Measurements from ENCODE around the gene DLG2.

DLG2 gene

DNA sequence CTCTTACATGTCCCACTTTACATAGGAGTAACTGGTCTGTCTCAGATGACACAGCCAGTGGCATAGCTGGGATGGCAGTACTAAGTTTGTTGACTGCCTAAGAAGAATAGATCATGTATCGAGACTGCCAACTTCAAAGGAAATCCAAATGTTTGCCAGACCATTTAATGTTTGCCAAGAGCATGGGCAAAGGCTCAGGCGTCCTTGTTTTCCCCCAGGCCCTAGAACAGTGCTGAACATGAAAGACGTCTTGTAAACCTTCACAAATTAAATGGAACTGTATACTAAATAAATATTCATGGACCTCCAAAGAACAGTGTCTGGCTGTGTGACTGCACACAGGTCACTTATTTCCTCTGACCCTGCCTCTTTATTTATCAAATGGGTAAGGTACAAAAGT, 2106.3 kb downstream of the DLG2 start:
- TF ChIP-seq, protein P1, sequence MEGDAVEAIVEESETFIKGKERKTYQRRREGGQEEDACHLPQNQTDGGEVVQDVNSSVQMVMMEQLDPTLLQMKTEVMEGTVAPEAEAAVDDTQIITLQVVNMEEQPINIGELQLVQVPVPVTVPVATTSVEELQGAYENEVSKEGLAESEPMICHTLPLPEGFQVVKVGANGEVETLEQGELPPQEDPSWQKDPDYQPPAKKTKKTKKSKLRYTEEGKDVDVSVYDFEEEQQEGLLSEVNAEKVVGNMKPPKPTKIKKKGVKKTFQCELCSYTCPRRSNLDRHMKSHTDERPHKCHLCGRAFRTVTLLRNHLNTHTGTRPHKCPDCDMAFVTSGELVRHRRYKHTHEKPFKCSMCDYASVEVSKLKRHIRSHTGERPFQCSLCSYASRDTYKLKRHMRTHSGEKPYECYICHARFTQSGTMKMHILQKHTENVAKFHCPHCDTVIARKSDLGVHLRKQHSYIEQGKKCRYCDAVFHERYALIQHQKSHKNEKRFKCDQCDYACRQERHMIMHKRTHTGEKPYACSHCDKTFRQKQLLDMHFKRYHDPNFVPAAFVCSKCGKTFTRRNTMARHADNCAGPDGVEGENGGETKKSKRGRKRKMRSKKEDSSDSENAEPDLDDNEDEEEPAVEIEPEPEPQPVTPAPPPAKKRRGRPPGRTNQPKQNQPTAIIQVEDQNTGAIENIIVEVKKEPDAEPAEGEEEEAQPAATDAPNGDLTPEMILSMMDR (IDR thresholded peaks at IDR 0.05): no peak

DNA sequence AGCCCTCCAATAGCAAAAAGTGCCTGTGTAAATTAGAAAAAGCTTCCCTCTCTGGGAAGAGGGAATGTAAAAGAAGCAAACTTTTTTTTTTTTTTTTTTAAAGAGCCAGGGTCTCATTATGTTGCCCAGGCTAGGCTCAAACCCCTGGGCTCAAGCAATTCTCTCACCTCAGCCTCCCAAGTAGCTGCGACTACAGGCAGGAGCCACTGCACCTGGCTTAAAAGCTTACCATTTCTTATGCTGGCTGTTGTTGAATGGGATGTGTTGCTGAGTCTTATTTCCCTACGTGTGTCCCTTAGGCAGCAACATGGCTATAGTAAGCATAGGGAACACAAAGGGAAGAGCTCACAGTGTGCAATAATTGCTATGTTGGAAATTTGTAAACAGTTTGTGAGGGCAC, 2115.5 kb downstream of the DLG2 start:
- TF ChIP-seq, protein P1 (IDR thresholded peaks at IDR 0.05): no peak

DNA sequence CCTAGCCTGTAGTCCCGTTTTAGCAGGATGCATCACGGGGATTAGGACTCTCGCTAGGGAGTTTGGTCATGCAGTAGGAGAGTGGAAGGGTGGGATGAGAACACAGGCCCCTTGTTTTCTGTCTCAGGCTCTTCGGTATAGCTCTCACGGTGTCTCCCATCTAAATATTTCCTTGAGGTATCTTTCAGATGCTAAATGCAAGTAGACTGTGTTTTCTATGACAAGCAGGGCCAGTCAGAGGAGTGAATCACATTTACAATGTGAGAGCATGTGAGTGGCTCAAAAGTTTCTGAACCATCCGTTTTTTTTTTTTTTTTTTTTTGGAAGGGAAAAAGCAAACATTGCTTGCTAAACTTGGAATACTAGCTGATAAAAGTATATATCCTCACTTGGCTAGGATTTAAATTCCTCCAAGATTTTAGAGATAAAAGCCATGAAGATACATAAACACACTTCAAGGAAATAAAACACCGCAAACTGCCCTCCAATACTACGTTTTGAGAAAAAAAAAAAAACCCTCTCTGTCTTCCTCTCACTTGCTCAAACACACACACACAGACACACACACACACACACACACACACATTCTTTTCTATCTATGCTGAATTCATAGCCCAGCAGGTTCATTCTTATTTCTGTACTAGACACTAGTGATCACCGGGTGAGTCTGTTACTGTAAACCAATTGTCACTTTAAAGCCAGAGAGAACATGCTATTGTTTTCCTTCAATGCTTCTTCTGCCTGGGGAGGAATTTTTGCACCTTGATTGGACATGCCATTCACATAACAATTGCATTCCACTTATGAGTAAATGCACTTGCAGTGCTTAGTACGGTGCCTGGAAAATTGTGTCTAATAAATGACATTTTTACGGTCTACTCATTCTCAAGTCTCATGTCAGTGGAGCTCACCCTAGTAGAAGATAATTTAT, 2116.3 kb downstream of the DLG2 start:
- TF ChIP-seq, protein P1 (IDR thresholded peaks at IDR 0.05): no peak

DNA sequence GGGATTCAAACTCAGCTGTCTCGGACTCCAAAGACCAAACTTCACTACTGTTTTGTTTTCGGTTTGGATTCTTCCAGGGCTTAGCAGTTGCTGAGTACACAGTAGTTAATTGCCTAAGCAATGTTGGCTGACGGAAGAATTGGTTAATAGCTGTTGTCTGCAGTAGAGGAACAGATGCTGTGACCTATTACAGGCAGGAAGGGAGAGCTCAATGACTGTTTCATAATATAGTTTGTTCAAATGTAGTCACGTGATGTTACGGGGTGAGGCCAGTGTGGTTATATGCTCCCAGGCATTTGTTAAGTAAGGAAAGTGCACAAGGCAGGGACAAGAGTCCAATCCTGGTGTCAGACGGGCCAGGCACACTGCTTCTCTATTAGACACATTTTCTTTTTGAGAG, 2118.3 kb downstream of the DLG2 start:
- TF ChIP-seq, protein P1 (IDR thresholded peaks at IDR 0.05): no peak

DNA sequence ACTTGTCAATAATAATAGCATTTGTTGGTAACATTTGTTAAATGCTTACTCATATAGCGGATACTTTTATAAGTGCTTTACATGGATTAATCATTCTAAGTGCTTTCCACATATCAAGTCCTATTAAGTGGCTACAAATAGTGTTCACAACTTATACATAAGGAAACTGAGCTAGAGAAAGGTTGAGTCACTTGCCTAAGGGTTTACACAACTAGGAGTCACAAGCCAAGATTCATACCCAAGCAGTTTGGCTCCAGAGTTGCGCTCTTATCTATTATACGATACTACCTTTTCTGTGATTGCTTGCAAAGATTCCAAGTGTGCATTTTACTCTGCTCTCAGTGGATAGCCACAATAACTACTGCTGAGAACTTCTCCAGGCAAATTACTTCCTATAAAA, 2125.1 kb downstream of the DLG2 start:
- TF ChIP-seq, protein P1 (IDR thresholded peaks at IDR 0.05): no peak

DNA sequence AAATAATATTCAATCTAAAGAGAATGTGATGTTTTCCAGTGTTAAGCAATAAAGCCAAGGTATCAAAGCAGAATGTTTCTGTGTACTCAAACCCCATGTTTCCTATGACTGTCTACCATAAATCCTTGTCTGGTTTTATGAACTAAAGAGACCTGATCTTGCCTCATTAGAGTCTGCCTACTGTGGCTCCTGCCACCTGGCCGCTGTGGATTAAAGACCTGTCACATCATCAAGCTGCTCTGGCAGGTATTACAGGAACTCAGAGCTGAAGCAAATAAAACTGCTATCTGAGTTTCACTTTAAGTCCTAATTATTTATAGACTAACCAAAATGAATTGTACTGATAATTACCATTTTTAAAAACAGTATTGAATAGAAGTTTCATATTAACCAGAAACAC, 2133.2 kb downstream of the DLG2 start:
- TF ChIP-seq, protein P1 (IDR thresholded peaks at IDR 0.05): no peak

DNA sequence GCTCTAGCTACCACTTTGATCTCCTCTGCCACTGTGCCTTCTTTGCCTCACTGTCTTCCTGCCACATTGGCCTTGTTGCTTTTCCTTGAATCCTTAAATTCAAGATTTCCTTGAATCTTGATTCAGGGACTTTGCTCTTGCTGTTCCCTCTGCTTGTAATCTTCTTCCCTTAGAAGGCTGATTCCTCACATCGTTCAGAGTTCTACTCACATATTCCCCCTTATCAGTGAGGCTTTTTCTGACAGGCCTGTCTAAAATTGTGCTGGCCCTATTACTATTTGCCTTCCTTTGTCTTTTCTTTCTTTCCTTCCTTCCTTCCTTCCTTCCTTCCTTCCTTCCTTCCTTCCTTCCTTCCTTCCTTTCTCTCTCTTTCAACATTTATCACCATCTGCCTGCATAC, 2134.1 kb downstream of the DLG2 start:
- TF ChIP-seq, protein P1 (IDR thresholded peaks at IDR 0.05): no peak

Measured in LNCAP (cell line).